Measurements from ENCODE around the gene LTBP1.
"Not testable (repeated sequence)": the region's sequence is repeated elsewhere in the genome, so short reads cannot be mapped to it uniquely, and the experiment has no call there.

The LTBP1 gene

DNA sequence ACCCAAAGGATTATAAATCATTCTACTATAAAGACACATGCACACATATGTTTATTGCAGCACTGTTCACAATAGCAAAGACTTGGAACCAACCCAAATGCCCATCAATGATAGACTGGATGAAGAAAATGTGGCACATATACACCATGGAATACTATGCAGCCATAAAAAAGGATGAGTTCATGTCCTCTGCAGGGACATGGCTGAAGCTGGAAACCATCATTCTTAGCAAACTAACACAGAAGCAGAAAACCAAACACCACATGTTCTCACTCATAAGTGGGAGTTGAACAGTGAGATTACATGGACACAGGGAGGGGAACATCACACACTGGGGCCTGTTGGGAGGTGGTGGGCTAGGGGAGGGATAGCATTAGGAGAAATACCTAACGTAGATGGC lies 288.8 kb downstream of the LTBP1 start:
- DNase-seq: not testable (repeated sequence)

DNA sequence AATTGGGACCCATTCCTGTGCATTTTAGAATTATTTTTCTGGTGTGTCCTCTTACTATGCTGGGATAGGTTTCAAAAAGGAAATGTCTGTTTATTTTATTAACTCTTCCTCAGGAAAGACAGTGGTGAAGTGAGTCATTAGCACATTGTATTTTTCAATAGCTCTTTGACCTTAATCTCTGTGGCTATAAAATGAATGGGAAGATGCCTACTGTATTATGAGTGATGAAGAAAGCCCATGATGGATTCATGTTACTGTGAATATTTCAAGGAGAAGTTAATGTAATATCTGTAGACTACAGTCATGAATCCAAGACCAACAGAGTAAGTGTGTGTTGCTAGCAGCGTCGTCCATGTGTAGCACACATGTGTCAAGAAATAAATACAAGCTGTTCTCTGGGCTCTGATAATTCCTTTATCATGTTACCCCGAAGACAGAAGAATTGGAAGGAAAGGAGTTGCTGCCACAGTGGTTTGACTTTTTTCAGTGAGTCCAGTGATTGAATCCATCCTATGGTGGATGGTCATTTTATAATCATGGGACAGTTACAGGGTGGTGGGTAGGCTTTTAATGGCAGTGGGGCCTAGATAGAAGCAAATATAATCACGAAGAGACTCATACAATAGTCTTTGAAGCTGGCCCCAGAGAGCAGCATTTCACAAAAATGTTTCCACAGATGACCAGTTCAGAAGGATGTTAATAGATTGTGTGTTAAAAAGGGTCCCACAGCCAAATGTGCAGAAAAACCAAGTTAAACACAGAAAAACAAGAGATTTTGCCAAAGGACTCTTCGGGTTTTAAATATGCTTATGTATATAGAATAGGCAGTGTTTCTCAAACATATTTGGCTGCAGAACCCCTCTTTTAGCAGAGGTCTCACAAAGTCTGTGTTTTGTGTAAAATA lies 290.0 kb downstream of the LTBP1 start:
- no peak for DNase-seq

DNA sequence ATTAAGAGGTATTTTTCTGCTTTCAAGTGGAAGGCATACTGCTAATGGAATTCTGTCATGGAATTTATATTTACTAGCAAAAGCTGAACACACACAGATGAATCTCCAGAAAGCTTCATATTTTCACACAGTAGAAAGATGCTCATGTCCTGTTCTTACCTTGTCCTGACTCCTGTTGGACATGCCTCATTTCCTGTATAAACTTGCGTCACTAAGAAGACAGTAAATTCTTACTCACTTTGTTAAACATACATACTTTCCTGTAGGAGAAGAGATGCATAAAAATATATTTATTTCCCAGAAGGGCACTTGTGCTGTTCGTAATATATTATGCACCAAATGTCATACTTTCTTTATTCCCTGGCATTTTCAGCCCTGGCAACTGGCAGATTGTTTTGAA lies 291.4 kb downstream of the LTBP1 start:
- no peak for DNase-seq

DNA sequence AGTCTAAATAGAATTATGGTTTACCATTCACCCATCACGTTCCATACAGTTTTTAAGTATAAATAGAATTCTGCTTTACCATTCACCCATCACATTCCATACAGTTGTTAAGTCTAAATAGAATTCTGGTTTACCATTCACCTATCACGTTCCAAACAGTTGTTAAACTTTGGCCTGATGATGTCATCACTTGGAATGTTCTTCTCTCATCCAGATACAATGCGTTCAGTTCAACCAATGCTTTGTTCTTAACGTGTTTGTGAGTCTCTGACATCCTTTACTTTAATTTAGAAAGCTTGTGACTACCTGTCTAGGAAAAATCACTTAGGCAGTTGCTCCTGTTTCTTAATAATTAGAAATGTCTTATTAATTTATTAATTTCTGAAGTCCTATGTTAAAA lies 293.4 kb downstream of the LTBP1 start:
- DNase-seq: no peak

DNA sequence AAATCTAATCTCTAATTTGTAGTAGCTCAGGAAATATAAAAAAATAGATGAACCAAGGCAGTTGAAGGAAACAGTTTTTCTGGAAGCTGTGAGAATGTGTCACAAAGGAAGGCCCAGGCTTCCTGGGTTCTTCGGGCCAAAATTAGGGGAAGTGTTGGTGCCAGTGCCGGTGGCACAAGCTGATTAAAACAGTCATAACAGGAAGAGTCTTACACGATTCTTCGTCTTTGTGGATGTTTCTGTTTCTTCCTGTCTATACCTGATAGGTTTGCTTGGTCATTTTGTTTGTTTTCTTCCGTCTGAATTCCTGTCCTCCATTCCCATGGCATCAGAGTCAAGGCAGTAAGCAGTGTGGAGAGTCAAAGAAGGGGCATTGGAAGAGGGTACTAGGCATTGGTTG lies 294.3 kb downstream of the LTBP1 start:
- DNase-seq: no peak

DNA sequence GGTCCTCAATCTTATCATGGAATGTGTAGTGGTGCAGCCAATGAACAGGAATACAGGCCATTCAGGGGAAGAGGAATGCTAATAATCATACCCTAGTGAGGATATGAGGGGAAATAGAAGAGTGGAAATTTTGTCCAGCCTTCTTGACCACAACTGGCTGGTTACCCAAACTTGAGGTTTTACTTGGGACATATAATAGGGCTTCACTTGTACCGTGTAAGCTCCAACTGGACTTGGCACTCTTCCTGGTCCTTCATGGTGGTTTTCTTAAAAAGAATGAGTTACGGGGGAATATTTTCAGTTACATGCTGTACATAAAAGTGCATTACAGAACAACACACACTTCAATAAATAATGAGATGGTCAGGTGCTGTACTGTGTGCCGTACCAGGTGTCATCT lies 294.8 kb downstream of the LTBP1 start:
- no peak for DNase-seq

DNA sequence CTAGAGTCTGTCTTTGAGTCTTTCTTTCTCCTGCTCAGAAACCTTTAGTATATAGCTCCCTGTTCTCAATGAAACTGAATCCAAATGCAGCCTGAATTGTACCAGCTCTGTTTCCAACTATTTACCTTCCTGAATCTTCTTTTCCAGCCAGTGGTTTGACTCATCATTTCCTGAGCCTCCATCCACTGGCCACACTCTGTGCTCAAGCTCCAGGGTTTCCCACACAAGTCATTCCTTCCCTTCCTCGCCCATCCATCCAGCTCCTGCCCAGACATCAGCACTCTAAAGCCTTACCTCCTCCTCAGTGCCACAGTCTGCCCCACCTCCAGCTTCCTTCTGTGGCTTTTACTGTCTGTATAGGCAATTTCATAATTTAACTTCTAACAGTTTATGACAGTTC lies 296.1 kb downstream of the LTBP1 start:
- no peak for DNase-seq

DNA sequence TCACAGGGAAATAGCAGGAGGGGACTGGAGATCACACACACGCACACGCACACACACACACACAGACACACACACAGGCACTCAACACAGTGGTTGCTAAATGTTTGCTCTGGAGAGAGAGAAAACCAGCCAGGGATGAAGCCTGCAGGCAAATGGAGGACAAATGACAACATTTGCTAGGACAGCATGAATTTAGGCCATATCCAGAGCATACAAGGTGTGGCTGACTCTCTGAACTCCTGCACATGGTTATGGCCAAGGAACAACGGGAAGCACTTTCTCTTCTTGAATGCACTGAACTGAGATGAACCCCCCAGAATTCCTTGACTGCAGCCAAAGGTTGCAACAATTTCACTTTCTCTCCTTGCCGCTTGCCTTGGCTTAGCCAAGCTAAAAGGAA lies 299.7 kb downstream of the LTBP1 start:
- no peak for DNase-seq

DNA sequence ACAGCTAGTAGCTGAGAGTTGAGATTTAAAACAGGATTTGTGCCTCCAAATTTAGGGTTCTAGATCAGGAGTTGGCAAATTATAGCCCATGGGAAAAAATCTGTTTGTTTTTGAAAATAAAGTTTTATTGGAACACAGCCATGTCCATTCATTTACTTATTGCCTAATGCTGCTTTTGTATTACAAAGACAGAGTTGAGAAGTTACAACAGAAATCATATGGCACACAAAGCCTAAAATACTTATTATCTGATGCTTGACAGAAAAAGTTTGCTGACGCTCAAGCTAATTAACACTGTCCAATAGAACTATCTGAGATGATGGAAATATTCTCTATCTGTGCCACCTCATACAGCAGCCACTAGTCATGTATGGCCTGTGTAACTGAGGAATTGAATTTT lies 300.6 kb downstream of the LTBP1 start:
- no peak for DNase-seq

DNA sequence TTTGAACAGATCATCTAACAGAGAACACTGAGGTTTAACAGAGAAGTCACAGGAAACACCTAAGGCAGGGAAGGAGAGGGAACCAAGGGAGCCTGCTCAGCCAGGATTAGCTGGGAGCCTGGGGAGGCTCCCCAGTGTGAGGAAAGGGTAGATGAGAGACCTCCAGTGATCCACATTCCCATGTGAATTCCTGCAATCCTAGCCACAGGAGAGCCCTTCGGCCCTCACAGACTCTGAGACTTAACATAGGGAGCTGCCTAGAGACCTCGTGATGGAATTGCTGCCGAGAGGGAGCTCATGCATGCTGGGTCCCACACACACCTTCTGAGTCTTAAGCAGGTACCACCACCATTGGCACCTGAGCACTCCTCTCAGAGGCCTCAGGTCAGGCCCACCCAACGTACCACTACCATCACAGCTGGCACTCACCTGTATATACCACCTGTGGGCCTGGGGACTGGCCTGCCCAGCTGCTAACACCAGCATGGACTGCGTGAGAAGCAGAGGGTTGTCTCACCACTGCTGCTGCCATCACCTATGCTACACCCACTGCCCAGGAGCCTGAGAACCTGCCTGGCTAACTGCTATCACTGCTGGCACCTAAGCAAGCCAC lies 303.8 kb downstream of the LTBP1 start:
- no peak for DNase-seq

DNA sequence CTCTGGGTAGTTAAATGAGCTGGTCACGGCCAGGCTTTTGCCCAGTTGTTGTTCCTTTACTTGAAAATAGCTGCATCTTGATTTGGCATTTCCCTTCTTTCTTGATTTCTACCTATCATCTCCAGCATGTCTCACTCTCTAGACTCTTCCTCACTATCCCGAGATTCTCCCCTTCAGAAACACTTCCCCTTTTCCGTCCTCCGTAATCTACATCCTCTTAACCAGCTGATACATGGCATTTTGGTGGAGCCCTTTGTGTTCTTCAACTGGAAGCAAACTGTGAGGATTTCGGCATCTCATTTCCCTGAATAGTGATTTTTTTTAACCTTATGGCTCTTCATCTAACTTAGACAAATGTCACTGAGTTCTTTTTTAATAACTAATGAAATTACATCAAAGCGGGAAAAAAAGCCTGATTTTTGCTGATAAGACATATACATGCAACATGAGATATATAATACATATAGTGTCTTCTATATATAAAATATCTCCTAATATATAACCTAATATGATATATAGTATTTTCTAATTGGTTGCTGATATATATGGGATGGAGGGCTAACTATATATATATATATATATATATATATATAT lies 309.5 kb downstream of the LTBP1 start:
- no peak for DNase-seq

DNA sequence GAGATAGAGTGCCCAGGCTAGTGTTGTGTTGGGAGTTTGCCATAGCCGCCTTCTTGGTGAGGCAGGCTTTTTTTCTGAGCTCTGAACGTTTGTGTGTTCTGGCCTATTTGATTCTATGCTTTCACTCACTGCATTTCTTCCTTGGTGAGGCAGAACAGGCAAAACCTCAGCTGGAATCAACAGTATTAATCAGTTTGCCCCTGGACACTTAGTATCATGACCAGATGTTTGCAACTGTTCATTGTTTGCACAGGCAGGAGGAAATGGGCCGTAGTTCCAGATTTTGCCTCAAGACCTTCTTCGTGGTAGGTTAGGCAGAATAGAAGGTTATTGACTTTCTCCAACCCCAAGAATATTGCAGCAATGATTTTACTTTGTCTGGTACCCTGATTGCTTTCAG lies 311.6 kb downstream of the LTBP1 start:
- no peak for DNase-seq

DNA sequence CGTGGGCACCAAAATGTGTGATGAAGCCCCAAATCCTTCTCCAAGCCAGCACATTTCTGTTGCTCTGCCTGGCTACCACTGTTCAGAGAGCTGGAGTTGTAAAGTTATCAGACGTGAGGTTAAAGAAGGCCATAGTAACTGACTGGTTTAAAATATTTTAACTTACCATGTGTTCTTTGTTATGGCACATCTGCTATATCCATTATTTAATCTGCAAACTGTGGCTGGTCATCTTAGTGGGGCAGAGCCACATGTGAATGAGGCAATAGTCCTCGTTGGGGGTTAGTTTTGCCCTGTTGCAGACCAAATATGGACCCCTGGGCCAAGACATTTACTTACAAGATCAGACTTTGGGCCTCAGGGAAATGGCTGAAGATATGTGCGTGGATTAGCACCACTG lies 315.3 kb downstream of the LTBP1 start:
- DNase-seq: no peak

DNA sequence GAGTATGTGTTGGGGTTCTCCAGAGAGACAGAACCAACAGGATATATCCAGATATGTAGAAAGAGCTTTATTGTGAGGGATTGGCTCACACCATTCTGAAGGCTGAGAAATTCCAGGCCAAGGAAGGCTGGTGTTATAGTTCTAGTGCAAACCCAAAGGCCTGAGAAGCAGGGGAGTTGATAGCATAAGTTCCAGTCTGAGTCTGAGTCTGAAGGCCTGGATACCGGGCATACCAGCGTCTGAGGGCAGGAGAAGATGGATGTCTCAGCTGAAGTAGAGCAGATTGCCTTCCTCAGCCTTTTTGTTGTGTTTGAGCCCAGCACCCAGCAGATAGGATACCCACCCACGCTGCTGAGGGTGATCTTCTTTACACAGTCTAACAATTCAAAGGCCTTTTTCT lies 318.0 kb downstream of the LTBP1 start:
- DNase-seq: no peak

DNA sequence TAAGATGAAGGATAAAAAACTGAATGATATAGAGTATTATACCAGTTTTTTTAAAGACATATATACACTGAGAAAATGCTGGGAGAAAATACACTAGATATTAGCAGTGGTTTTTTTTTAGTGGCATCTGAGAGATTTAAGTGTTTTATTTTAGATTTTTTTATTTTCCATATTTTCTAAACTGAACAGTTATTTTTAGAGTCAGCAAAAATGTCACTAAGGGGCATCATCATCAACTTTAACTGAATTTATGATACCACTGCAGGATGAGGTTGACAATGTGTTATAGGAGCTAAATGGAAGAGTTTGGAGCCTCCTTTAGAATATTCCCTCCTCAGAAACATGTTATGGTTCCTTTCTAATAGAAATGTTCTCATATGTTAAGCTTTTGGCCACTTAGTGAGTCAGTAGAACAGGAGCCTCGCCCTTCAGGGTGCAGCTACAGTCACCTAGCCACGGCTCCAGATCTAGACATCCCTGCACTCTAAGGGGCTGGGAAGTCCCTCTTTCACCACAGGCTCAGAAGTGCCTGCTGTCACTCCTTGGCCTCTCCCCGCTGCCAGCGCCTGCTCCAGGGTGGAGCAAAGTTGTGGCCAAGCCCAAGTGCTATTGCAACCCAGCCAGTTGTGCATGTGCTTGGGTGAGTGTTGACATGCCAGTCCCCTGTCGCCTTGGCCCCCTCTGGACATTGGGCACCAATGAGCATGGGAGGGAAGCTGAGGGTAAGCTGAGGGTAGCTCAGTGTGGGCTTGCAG lies 319.0 kb downstream of the LTBP1 start:
- DNase-seq: no peak

DNA sequence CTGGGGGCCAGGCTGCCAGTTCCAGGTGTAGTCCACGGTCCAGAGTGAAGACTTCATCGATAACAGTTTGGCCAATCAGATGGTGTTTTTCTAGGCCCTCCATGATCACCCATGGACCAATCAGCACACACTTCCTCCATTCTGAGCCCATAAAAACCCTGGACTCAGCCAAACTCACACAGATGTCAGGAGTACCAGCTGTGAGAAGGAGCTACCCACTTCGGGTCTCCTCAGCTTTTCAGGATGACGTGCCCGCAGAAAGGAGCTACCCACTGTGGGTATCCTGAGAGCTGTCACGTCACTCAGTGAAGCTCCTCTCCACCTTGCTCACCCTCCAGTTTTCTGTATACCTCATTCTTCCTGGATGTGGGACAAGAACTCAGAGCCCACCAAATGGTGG lies 319.7 kb downstream of the LTBP1 start:
- no peak for DNase-seq

DNA sequence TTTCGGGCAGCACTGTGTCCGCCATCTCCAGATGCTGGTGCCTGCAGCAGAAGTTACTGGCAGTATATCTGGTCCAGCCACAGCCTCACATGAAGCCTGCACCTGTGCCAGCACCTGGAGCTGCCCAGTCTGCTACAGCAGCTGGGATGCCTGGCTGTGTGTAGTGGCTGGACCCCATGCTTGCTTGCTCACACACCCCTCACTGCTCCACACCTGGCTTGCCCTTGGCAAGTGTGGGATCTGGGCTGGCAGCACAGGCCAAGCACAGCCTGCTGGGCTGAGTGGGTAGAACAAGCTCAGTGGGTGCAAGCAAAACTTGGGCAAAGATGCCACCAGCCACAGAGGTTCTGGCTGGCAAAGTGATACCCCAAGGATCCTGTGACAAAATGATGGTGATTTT lies 320.3 kb downstream of the LTBP1 start:
- DNase-seq: no peak

DNA sequence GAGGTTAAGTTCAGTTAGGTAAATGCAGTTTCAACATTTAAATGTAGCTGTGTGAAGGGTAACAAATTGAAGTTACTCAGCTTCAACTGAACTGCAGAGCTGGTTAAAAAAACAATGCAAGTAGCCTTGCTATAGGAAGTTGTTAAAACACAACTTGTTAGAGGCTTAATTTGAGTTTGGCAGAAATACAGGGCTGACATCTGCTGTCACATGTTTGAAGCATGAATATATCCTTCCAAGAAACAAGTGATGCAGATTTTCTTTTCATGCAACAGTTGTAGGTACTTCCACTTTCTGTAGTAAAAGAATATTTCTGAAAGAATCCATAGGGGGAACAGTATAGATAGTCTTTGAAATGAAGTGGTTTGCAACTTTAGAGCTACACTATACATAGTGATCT lies 321.0 kb downstream of the LTBP1 start:
- no peak for DNase-seq

DNA sequence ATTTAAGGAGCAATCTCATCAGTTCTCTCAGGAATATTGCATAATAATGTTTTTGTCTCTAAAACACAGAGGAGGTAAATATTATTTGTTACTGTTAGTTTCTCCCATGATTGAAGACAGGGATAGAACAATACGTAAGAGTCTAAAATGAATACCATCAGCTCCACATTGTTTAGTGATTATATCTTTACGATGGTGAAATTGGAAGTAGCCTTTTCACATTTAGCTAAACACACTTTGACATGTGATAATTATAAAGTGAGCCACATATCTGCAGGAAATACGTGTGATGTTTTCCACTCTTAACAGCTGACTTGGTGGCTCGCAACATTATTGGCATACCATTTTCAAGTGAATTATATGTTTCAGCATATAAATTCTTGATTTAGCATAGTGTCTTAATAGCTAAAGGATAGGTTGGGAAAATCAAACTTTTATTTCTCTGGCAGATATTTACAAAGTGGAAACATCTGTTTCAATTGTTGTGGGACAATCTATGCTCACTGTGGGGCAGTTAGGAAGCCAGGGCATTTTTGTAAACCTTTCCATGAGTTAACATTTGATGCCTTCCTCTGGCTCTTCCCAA lies 321.6 kb downstream of the LTBP1 start:
- no peak for DNase-seq

DNA sequence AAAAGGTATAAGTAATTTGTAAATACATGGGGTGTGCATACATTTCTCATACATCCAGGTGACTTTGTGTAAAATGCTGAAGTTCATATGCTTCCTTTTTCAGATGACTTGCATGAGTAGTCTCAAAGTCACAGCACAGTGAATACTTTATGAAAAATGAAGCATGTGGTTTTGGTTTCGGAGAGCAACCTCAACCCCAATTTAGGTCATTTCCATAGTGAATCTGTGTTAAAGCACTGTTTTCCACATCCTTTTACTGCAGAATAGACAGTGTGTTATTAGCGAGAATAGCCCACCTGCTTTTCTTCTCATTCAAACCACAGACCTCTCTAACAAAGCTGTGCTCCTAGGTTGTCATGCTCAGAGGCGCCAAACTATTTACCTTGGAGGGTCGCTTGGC lies 325.2 kb downstream of the LTBP1 start:
- no peak for DNase-seq

DNA sequence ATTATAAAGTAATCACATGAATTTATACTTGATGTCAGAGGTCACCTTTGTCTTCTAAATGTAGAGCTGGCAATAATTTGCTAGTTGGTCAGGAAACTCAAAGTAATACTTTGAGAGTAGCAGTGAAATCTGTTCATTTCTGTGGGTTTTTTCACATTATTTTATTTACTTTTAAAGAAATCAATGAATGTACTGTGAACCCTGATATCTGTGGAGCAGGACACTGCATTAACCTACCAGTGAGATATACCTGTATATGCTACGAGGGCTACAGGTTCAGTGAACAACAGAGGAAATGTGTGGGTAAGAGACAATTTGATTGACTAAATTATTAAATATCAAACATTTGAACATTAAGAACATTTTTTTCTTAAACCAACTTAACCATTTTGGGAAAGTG lies 326.7 kb downstream of the LTBP1 start:
- DNase-seq: no peak

DNA sequence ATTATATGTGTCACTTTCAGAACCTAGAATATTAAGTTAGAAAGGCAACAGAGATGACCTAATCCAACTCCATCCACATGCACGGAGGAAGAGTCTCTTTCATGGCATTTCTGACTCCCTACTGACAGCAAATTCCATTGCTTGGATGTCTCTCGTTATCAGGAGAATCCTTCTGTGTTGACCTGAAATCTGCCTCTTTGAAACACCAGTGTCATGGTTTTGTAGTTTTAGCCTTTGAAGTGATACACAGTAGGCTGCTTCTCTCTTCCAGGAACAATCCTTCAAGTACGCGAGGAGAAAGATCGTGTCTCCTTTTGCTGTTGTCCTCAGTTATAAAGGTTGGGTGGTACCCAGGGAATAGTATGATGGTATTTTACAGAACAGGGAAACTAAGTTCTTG lies 327.8 kb downstream of the LTBP1 start:
- DNase-seq: no peak
